ENCODE measurements around the gene STIM2. TPM values are rescaled to one million over a fixed set of nuclear protein-coding genes. Genes with fewer than 3 reads are reported as not detected.

The STIM2 gene
- total RNA-seq, 2 experiments from 2014 or later: 54.6 to 66.3 TPM

GRCh38 chr4:26938516-26938915 lies 77.9 kb downstream of the STIM2 start:
- Mint-ChIP-seq H3K27me3 (no peaks in the 10 kb centered on the region), H3K27ac (no peak overlapping the region), H3K4me1 (peaks cover 12% of the 10 kb centered on the region), H3K9me3 (ENCODE audit: low read depth) (no peaks in the 10 kb centered on the region), H3K4me3 (no peak overlapping the region), H3K36me3 (peaks cover 14% of the 10 kb centered on the region)
- DNase-seq (no peak), ATAC-seq (no peak)
- CTCF ChIA-PET: no interaction called here

DNA sequence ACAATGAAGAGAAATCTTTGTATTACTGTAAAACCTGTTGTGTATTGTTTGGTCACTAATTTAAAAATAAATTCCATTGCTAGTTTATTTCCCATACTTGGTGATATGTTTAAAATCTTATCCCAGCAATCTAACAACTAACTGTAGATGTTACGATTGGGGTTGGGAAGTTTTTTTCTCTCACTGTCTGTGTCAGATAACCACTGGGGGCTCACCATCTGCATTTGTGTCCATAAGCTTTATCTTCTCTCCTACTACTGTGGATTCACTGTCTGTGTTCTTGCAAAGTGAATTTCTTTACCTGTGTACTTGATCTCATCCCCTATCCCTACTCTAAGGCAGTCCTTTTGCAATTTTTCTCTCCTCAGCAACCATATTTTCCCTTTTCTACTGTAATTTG lies 81.3 kb downstream of the STIM2 start:
- ATAC-seq (no peak), DNase-seq (no peak)
- Mint-ChIP-seq H3K27me3 (no peaks in the 10 kb centered on the region), H3K27ac (no peak overlapping the region), H3K4me3 (no peak overlapping the region), H3K36me3 (peaks cover 30% of the 10 kb centered on the region), H3K9me3 (ENCODE audit: low read depth) (no peaks in the 10 kb centered on the region), H3K4me1 (peaks cover 12% of the 10 kb centered on the region)
- CTCF ChIA-PET: no interaction called here

DNA sequence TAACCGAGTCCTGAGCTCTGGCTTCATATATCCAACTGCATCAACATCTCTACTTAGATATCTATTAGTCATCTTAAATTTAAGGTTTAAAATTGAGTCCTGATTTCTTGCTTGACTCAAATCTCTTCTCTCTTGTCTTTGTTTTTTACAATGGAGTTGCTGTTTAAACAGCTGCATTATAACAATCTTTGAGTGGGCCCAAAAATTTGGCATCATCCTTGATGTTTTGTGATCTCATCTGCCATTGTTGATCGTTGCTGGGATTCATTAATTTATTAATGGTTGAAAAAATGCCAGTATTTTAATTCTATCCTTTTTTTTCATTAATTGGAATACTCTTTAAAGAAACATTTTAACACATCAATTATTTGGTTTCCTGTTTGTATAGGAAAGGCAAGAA lies 82.2 kb downstream of the STIM2 start:
- DNase-seq (no peak), ATAC-seq (no peak)
- CTCF ChIA-PET: no interaction called here
- Mint-ChIP-seq H3K27ac (no peak overlapping the region), H3K36me3 (peaks cover 35% of the 10 kb centered on the region), H3K4me1 (peaks cover 12% of the 10 kb centered on the region), H3K4me3 (no peak overlapping the region), H3K9me3 (ENCODE audit: low read depth) (no peaks in the 10 kb centered on the region), H3K27me3 (no peaks in the 10 kb centered on the region)

- CTCF ChIA-PET: no interaction called here
- H3K27ac Mint-ChIP-seq: no peak overlapping the region
- H3K9me3 Mint-ChIP-seq (ENCODE audit: low read depth): peaks cover 2% of the 10 kb centered on the region
- no peaks in the 10 kb centered on the region for H3K27me3 Mint-ChIP-seq
- no peak overlapping the region for H3K4me3 Mint-ChIP-seq
- no peak for ATAC-seq
- peaks cover 12% of the 10 kb centered on the region for H3K4me1 Mint-ChIP-seq
- H3K36me3 Mint-ChIP-seq: peaks cover 40% of the 10 kb centered on the region
- no peak for DNase-seq
Observed at GRCh38 chr4:26943391-26943790, 82.8 kb downstream of the STIM2 start.

GRCh38 chr4:26945794-26946193 lies 85.2 kb downstream of the STIM2 start:
- ATAC-seq (no peak), DNase-seq (no peak)
- no peak overlapping the region for H3K27ac Mint-ChIP-seq
- no peaks in the 10 kb centered on the region for H3K27me3 Mint-ChIP-seq
- no peak overlapping the region for H3K4me3 Mint-ChIP-seq
- CTCF ChIA-PET: no interaction called here
- H3K9me3 Mint-ChIP-seq (ENCODE audit: low read depth): peaks cover 7% of the 10 kb centered on the region
- H3K4me1 Mint-ChIP-seq: peaks cover 12% of the 10 kb centered on the region
- H3K36me3 Mint-ChIP-seq: peaks cover 47% of the 10 kb centered on the region

DNA sequence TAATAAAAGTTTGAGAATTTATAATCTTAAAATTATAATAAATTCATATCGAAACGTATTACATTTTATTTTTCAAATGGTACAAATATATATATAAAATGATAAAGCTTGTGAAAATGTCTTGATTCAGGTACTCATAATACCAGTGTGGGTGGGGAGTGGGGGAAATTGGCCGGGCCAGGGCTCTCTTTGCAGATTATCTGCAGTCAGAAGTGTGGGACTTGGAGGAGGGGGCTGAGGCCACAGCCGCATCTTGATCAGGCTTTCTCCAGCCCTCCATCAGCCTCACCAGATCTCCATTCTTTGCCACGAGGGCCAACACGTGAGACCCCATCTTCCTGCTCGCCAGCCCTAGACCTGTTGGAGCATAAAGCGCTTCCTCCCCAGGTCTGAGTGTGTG lies 86.7 kb downstream of the STIM2 start:
- Mint-ChIP-seq H3K36me3 (peaks cover 46% of the 10 kb centered on the region), H3K4me1 (peaks cover 11% of the 10 kb centered on the region), H3K27me3 (no peaks in the 10 kb centered on the region), H3K4me3 (no peak overlapping the region), H3K27ac (no peak overlapping the region), H3K9me3 (ENCODE audit: low read depth) (peaks cover 9% of the 10 kb centered on the region)
- CTCF ChIA-PET: no interaction called here
- ATAC-seq (no peak), DNase-seq (no peak)

- DNase-seq (no peak), ATAC-seq (no peak)
- CTCF ChIA-PET: no interaction called here
- Mint-ChIP-seq H3K36me3 (peaks cover 32% of the 10 kb centered on the region), H3K4me1 (peaks cover 9% of the 10 kb centered on the region), H3K4me3 (no peak overlapping the region), H3K9me3 (ENCODE audit: low read depth) (peaks cover 9% of the 10 kb centered on the region), H3K27ac (no peak overlapping the region), H3K27me3 (no peaks in the 10 kb centered on the region)
Observed at GRCh38 chr4:26950446-26950845, 89.8 kb downstream of the STIM2 start.

DNA sequence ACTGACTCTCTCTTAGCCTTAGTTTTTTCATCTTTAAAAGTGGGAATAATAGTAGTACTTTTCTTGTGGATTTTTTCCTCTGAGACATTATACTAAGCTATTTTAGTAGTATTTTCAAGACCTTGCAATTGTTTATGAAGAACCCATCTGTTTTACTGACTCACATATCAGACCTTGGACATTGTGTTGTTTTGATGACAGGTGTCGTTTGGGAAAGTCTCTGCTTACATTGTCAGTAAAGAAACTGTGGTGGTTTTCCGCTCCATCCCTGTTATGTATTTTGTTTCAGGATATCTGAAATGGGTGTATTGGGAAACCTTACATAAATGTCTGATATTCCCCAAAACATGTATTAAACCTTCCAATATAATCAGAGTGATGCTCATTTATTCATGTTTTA lies 92.2 kb downstream of the STIM2 start:
- Mint-ChIP-seq H3K36me3 (peaks cover 23% of the 10 kb centered on the region), H3K4me3 (no peak overlapping the region), H3K27me3 (no peaks in the 10 kb centered on the region), H3K9me3 (ENCODE audit: low read depth) (peaks cover 9% of the 10 kb centered on the region), H3K27ac (no peak overlapping the region), H3K4me1 (peaks cover 1% of the 10 kb centered on the region)
- no peak for ATAC-seq
- CTCF ChIA-PET: no interaction called here
- DNase-seq: no peak

DNA sequence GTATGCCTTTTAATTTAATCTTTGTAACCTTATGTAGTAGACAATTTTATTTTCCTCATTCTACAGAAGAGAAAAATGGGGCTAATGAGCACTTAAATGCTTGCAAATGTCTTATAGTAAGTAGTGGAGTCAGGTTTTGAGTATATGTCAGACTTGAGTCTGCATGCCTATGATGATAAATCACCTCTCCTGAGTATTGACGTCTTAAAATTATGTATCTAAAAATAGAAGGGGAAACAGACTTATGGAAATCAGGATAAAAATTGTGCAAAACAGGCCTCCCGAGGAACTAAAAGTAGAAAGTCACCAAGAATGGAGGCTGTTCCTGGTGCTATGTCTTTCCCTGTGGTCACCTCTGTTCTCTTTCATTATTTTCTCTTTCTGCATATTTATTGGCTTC lies 92.7 kb downstream of the STIM2 start:
- Mint-ChIP-seq H3K27me3 (no peaks in the 10 kb centered on the region), H3K4me1 (peaks cover 1% of the 10 kb centered on the region), H3K27ac (no peak overlapping the region), H3K36me3 (peaks cover 19% of the 10 kb centered on the region), H3K4me3 (no peak overlapping the region), H3K9me3 (ENCODE audit: low read depth) (peaks cover 7% of the 10 kb centered on the region)
- ATAC-seq (no peak), DNase-seq (no peak)
- CTCF ChIA-PET: no interaction called here

DNA sequence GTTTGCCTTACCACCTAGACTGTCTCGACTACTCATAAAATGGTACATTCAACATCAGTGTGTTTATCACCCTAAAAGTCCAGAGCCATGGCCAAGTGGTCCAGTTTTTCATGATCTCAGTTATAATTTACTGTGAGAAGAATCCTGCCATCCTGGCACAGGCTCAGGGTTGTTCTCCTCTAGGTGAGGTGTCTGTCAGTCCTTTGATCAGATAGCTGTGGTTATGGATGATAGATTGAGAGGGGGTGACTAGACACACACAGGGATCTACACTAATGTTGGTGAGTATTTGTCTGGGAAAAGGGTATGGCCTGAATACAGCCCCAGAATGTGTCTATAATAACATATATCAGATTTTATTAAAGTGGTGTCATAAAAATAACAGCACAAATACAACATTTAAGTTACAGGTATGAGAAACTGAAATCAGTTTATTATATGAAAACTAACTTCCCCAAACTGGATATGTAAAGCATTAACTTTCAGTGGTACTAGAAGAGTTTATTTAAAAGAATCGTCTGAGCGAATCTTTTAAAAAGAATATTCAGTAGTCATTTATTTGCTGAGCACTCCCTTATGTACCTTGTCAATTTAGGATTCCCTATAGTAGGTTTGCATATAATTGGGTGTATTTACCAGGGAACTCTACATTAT lies 93.3 kb downstream of the STIM2 start:
- CTCF ChIA-PET: no interaction called here
- no peak for ATAC-seq
- DNase-seq: no peak
- peaks cover 3% of the 10 kb centered on the region for H3K4me1 Mint-ChIP-seq
- no peak overlapping the region for H3K4me3 Mint-ChIP-seq
- no peaks in the 10 kb centered on the region for H3K27me3 Mint-ChIP-seq
- H3K27ac Mint-ChIP-seq: no peak overlapping the region
- H3K36me3 Mint-ChIP-seq: peaks cover 23% of the 10 kb centered on the region
- peaks cover 7% of the 10 kb centered on the region for H3K9me3 Mint-ChIP-seq (ENCODE audit: low read depth)

GRCh38 chr4:26955241-26955640 lies 94.6 kb downstream of the STIM2 start:
- ATAC-seq (no peak), DNase-seq (no peak)
- H3K4me1 Mint-ChIP-seq: peaks cover 15% of the 10 kb centered on the region
- no peaks in the 10 kb centered on the region for H3K27me3 Mint-ChIP-seq
- H3K9me3 Mint-ChIP-seq (ENCODE audit: low read depth): peaks cover 5% of the 10 kb centered on the region
- H3K36me3 Mint-ChIP-seq: peaks cover 28% of the 10 kb centered on the region
- H3K4me3 Mint-ChIP-seq: no peak overlapping the region
- H3K27ac Mint-ChIP-seq: no peak overlapping the region
- CTCF ChIA-PET: no interaction called here

DNA sequence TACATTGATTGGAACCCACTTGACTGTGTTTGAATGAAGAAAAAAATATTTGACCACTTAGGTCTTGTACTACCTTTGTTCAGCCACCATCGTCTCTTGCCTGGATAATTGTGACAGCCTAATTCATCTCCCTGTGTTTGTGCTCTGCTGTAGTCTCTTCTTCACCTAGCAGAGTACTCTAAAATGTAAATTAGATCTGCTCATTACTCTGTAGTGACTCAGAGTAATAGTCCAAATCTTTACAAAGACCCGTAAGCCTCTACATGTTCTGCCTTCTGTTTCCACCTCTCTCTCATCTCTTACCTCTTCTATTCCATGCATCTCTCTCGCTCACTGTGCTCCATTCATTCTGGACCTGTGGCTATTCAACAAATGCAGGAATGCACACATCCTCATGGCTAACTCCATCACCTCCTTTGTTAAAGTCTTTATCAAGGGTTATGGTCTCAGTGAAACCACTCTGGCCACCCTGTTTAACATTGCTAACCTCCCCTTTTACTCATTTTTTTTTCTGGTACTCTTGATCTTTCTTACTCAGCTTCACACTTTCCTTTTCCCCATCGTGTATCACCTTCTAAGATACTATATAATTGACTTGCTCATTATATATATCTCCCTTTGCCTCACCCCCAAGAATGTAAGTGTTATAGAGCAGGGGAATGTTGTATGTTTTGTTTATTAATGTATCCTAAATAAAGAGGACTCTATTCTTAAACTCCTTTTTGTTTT lies 98.4 kb downstream of the STIM2 start:
- peak; percentile 55 for ATAC-seq
- Mint-ChIP-seq H3K4me3 (no peak overlapping the region), H3K27ac (peak overlapping the region; percentile 1), H3K9me3 (ENCODE audit: low read depth) (no peaks in the 10 kb centered on the region), H3K4me1 (peaks cover 13% of the 10 kb centered on the region), H3K36me3 (peaks cover 26% of the 10 kb centered on the region), H3K27me3 (no peaks in the 10 kb centered on the region)
- no peak for DNase-seq
- CTCF ChIA-PET: no interaction called here

GRCh38 chr4:26959654-26960047 lies 99.0 kb downstream of the STIM2 start:
- Mint-ChIP-seq H3K27ac (no peak overlapping the region), H3K27me3 (no peaks in the 10 kb centered on the region), H3K9me3 (ENCODE audit: low read depth) (no peaks in the 10 kb centered on the region), H3K36me3 (peaks cover 26% of the 10 kb centered on the region), H3K4me1 (peaks cover 15% of the 10 kb centered on the region), H3K4me3 (no peak overlapping the region)
- no peak for DNase-seq
- CTCF ChIA-PET: no interaction called here
- no peak for ATAC-seq

- ATAC-seq: no peak
- peaks cover 17% of the 10 kb centered on the region for H3K4me1 Mint-ChIP-seq
- H3K27me3 Mint-ChIP-seq: no peaks in the 10 kb centered on the region
- H3K36me3 Mint-ChIP-seq: peaks cover 32% of the 10 kb centered on the region
- H3K9me3 Mint-ChIP-seq (ENCODE audit: low read depth): no peaks in the 10 kb centered on the region
- no peak overlapping the region for H3K27ac Mint-ChIP-seq
- no peak for DNase-seq
- CTCF ChIA-PET: no interaction called here
- H3K4me3 Mint-ChIP-seq: no peak overlapping the region
Observed at GRCh38 chr4:26962720-26963119, 102.1 kb downstream of the STIM2 start.
